AG08396 (cell line): Measurements from ENCODE around the gene CLDN14.
A peak's percentile ranks its signal among the peaks of the same experiment; 100 is the strongest.

Experiments used
- DNase-seq: peaks from one replicate; pipeline ENCODE4 v3.0.0; 2012; ENCODE audit warnings: low spot score, mixed read lengths

The CLDN14 gene

DNA sequence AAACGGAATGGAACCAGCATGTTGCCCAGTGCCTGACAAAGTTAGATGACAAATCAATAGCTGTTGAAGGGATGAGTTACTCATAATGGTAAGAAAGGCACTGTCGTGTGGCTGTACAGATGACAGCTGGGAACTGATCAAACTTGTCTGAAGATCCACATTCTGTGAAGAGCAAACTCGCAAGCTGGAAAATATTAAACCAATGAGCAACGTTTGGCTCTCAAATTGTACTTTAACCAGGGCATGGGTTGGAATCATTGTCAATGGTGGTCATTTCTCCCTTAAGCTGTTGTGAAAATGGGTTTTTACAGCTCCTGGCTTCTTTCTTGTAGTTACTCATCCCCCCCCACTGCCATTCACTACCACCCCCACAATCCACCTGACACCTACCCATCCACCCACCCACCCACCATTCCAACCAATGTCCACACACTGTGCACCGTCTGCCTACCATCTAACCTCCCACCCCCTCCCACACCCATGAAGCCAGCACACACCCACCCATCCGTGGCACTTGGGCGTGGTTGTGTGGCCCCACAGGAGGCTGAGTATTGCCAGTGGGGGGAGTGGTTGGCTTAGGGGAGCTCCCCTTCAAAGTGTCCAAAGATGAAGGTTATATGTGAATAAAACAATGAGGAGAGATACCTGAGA lies 46.7 kb downstream of the CLDN14 start:
- DNase-seq = no peak

DNA sequence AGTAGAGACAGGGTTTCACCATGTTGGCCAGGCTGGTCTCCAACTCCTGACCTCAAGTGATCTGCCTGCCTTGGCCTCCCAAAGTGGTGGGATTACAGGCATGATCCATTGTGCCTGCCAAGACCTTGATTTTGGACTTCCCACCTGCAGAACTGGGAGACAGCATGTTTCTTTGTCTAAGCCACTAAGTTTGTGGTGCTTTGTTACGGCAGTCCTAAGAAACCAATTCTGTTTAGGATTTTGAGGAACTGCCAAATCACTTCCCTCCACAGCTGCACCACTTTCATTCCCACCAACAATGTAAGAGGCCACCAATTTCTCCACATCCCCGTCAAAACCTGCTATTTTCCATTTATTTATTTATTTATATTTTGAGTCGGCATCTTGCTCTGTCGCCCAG lies 48.7 kb downstream of the CLDN14 start:
- no peak for DNase-seq

- no peak for DNase-seq
Observed at GRCh38 chr21:36430841-36431240, 49.1 kb downstream of the CLDN14 start.

GRCh38 chr21:36429947-36430546 lies 49.9 kb downstream of the CLDN14 start:
- DNase-seq = peak; percentile 93

DNA sequence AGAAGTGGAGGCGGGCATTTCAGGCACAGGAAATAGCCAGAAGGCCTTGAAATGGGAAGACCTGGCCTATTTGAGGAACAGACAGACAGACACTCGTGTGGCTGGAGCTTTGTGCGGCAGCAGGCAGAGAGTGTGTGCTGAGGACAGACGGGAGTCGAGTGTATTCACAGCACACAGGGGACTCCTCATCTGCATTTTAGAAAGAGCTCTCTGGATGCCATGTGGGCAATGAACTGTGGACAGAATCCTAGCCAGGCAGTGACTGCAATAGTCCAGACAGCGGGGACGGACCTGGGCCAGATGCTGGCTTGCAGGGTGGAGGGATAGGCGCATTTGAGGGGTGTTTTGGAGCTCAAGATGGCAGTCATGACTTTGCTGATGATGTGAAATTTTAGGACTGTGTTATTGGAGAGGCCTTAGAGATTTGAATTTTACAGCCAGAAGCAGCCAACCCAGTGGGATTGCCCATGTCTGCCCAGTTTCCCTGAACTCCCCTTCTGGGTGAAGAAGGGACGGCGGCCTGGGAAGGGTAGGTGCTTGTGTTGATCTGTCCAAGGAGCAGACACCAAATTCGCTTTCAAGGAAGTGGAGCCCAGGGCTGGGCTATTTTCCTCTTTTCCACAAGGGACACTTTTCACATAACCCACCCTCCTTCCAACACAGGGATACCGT lies 51.0 kb downstream of the CLDN14 start:
- DNase-seq = no peak

- DNase-seq = no peak
Observed at GRCh38 chr21:36427502-36427901, 52.4 kb downstream of the CLDN14 start.

- DNase-seq = no peak
Observed at GRCh38 chr21:36425286-36425685, 54.6 kb downstream of the CLDN14 start.

DNA sequence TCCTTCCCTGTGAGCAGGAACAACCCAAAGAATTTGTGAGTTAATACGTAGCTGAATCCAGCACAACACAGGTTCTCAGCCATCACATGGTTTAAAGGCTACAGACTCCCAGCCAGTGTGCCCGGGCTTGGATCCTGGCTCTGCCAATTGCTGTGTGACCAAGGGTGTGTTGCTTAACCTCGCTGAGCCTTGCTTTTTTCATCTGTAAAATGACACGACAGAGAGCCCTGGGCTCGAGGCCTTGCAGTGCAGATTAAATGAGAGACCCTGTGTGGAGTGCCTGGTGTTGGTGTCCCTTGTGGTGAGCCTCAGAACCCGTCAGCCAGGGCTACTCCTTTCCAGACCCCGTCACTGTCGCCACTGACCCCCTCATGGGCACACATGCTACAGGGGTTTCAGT lies 55.3 kb downstream of the CLDN14 start:
- DNase-seq = no peak

GRCh38 chr21:36423771-36424433 lies 56.0 kb downstream of the CLDN14 start:
- DNase-seq = no peak

GRCh38 chr21:36422279-36423098 lies 57.4 kb downstream of the CLDN14 start:
- peak; percentile 67 for DNase-seq

- DNase-seq = no peak
Observed at GRCh38 chr21:36420571-36421339, 59.2 kb downstream of the CLDN14 start.

- peak; percentile 88 for DNase-seq
Observed at GRCh38 chr21:36419996-36420395, 59.9 kb downstream of the CLDN14 start.

- no peak for DNase-seq
Observed at GRCh38 chr21:36419241-36419640, 60.7 kb downstream of the CLDN14 start.

- no peak for DNase-seq
Observed at GRCh38 chr21:36415375-36415774, 64.5 kb downstream of the CLDN14 start.

DNA sequence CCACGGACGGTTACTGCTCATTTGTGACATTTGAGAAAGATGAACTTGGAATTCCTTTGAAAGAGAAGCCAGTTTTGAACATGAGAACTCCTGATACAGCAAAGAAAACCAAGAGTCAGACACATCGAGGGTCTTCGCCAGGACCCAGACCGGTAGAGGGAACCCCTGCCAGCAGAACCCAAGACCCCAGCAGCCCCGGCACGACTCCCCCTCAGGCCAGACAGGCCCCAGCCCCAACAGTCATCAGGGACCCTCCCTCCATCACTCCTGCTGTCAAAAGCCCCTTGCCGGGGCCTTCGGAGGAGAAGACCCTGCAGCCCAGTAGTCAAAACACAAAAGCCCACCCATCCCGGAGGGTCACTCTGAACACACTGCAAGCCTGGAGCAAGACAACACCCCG lies 67.0 kb downstream of the CLDN14 start:
- no peak for DNase-seq

- DNase-seq = no peak
Observed at GRCh38 chr21:36411301-36411700, 68.6 kb downstream of the CLDN14 start.
